Brain microvascular endothelial cell (primary cell): ENCODE measurements around the gene COX5B.

Experiments
- DNase-seq: peaks from one replicate; pipeline ENCODE4 v3.0.0-alpha.2; 2020
- H3K27ac ChIP-seq: fragments of 250-450 bp; sonication (Bioruptor Pico); 2 replicates; pipeline ENCODE4 v1.5.1; 2020; ENCODE audit warnings: mild to moderate bottlenecking, moderate library complexity
- H3K27me3 ChIP-seq: fragments of 250-450 bp; sonication (Bioruptor Pico); replicated peaks from 2 replicates; pipeline ENCODE4 v1.5.1; 2020; ENCODE audit warnings: mild to moderate bottlenecking
- H3K36me3 ChIP-seq: fragments of 250-450 bp; sonication (Bioruptor Pico); replicated peaks from 2 replicates; pipeline ENCODE4 v1.5.1; 2020; ENCODE audit warnings: mild to moderate bottlenecking
- H3K4me3 ChIP-seq: 2 replicates; pipeline ENCODE4 v1.5.1; 2011; ENCODE audit warnings: low read depth, mild to moderate bottlenecking, control low read depth, low read length, moderate library complexity
- CTCF ChIP-seq: IDR thresholded peaks from 2 replicates; pipeline ENCODE4 v1.5.1; 2011; ENCODE audit warnings: low read depth, mild to moderate bottlenecking, moderate library complexity, low read length, control low read depth, inconsistent platforms; ENCODE audit errors: missing control alignments
- in situ Hi-C: cut with HindIII; loops from 2 replicates; pipeline ENCODE4 v1.10.0; 2017; ENCODE audit warnings: low sequenced_read_pairs, low pct_ligation_motif_present

COX5B gene

GRCh38 chr2:97673182-97673914, 27.5 kb downstream of the COX5B start:
- no peaks in the 10 kb centered on the region for H3K27me3 ChIP-seq
- no peak overlapping the region for H3K4me3 ChIP-seq
- in situ Hi-C loops = no loop called here
- TF ChIP-seq CTCF = no peak
- DNase-seq = peak; percentile 21
- no peaks in the 10 kb centered on the region for H3K36me3 ChIP-seq
- no peak overlapping the region for H3K27ac ChIP-seq

GRCh38 chr2:97673915-97674283, 28.0 kb downstream of the COX5B start:
- no peaks in the 10 kb centered on the region for H3K27me3 ChIP-seq
- H3K4me3 ChIP-seq = no peak overlapping the region
- in situ Hi-C loops = no loop called here
- no peak for TF ChIP-seq CTCF
- H3K27ac ChIP-seq = no peak overlapping the region
- DNase-seq = no peak
- H3K36me3 ChIP-seq = no peaks in the 10 kb centered on the region

GRCh38 chr2:97675430-97676113, 29.7 kb downstream of the COX5B start:
- no peak for TF ChIP-seq CTCF
- in situ Hi-C loops = no loop called here
- no peak overlapping the region for H3K4me3 ChIP-seq
- no peak for DNase-seq
- H3K36me3 ChIP-seq = no peaks in the 10 kb centered on the region
- H3K27me3 ChIP-seq = no peaks in the 10 kb centered on the region
- no peak overlapping the region for H3K27ac ChIP-seq

- Histone ChIP-seq H3K27me3 (no peaks in the 10 kb centered on the region), H3K4me3 (no peak overlapping the region), H3K36me3 (no peaks in the 10 kb centered on the region), H3K27ac (no peak overlapping the region)
- DNase-seq = no peak
- in situ Hi-C loops = no loop called here
- no peak for TF ChIP-seq CTCF
Observed at GRCh38 chr2:97676620-97677019, 30.8 kb downstream of the COX5B start.

GRCh38 chr2:97677480-97677879, 31.6 kb downstream of the COX5B start:
- Histone ChIP-seq H3K27ac (no peak overlapping the region), H3K36me3 (no peaks in the 10 kb centered on the region), H3K27me3 (no peaks in the 10 kb centered on the region), H3K4me3 (no peak overlapping the region)
- DNase-seq = no peak
- in situ Hi-C loops = no loop called here
- no peak for TF ChIP-seq CTCF
